Epithelial cell of proximal tubule (primary cell): ENCODE results near the gene RWDD2A. TPM values are rescaled to one million over a fixed set of nuclear protein-coding genes. Genes with fewer than 3 reads are reported as not detected.
"Not testable (repeated sequence)": the region's sequence is repeated elsewhere in the genome, so short reads cannot be mapped to it uniquely, and the experiment has no call there.

ENCODE experiments used
- DNase-seq: peaks from one replicate; pipeline ENCODE4 v3.0.0-alpha.2; 2011; ENCODE audit warnings: low read depth
- H3K4me3 ChIP-seq: 2 replicates; pipeline ENCODE4 v1.5.1; 2011; ENCODE audit warnings: low read depth, mild to moderate bottlenecking, low read length
- total RNA-seq: library from RNA; depleted of rRNA; stranded (reverse); fragments of >200 nt; gene quantifications from 2 replicates; pipeline ENCODE4 v1.2.3, GENCODE V29; 2015
- TF ChIP-seq, protein P1 (sequence below): conservative IDR thresholded peaks from 2 replicates; pipeline ENCODE4 v1.5.1; 2012; ENCODE audit warnings: low read depth, mild to moderate bottlenecking, low read length

RWDD2A gene
- total RNA-seq, 1 donor from 2014 or later = 2.8 TPM

- peak; percentile 75 for DNase-seq
- no peak overlapping the region for H3K4me3 ChIP-seq
Measured at GRCh38 chr6:83183082-83183828, 9.9 kb upstream of the RWDD2A start.

DNA sequence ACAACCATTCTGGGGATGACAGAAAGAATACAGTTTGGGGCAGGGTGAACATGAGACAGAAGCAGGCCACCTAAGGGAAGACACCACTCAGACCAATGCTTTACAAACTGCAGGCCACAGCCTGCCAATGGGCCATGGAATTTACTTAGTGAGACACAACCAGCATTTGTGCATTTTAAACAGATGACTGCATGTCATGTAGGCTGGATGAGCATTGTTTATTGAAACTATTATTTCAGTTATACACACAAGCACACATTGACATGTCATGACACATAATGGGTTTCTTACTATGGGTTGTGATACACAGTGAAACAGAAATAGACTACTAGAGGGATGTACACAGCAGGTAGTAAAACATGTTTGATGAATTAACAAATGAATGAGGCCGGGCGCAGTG lies 8.1 kb upstream of the RWDD2A start:
- TF ChIP-seq, protein P1, sequence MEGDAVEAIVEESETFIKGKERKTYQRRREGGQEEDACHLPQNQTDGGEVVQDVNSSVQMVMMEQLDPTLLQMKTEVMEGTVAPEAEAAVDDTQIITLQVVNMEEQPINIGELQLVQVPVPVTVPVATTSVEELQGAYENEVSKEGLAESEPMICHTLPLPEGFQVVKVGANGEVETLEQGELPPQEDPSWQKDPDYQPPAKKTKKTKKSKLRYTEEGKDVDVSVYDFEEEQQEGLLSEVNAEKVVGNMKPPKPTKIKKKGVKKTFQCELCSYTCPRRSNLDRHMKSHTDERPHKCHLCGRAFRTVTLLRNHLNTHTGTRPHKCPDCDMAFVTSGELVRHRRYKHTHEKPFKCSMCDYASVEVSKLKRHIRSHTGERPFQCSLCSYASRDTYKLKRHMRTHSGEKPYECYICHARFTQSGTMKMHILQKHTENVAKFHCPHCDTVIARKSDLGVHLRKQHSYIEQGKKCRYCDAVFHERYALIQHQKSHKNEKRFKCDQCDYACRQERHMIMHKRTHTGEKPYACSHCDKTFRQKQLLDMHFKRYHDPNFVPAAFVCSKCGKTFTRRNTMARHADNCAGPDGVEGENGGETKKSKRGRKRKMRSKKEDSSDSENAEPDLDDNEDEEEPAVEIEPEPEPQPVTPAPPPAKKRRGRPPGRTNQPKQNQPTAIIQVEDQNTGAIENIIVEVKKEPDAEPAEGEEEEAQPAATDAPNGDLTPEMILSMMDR = no peak
- no peak overlapping the region for H3K4me3 ChIP-seq
- no peak for DNase-seq

More at GRCh38 chr6:83183082-83183828, 9.9 kb upstream of the RWDD2A start:
- TF ChIP-seq, protein P1 = no peak

- H3K4me3 ChIP-seq = no peak overlapping the region
- no peak for DNase-seq
- TF ChIP-seq, protein P1 = no peak
Measured at GRCh38 chr6:83188501-83188900, 4.7 kb upstream of the RWDD2A start.

- no peak overlapping the region for H3K4me3 ChIP-seq
- TF ChIP-seq, protein P1 = no peak
- no peak for DNase-seq
Measured at GRCh38 chr6:83190626-83191025, 2.5 kb upstream of the RWDD2A start.

DNA sequence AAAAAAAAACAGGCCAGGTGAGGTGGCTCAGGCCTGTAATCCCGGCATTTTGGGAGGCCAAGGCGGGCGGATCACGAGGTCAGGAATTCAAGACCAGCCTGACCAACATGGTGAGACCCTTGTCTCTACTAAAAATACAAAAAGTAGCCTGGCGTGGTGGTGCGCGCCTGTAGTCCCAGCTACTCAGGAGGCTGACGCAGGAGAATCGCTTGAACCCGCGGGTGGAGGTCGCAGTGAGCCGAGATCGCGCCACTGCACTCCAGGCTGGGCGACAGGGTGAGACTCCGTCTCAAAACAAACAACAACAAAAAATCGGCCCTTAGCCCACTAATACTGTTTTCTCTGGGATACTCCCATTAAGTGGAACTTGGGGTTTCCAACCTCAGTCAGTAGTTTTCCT lies 1.2 kb upstream of the RWDD2A start:
- peak overlapping the region; percentile 83 for H3K4me3 ChIP-seq
- DNase-seq = not testable (repeated sequence)

DNA sequence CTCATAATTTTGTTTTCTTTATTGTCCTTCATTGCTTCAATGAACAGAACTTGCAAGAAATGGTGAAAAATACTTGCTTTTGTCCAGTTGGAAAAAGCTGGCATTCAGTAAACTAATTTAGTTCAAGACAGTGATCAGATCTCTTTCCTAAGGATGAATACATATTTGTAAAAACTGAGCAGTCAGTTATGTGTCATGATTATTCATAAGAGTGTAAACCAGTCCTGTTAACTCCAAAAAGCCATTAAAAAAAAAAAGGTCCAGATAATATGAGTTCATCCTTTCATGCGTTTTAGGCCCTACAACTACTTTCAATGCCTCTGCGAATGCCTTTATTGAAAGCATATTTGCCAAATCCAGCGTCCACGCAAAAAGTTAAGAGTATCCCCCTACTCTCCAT lies 701 bp upstream of the RWDD2A start:
- H3K4me3 ChIP-seq = peak overlapping the region; percentile 83
- TF ChIP-seq, protein P1 = no peak
- no peak for DNase-seq

GRCh38 chr6:83193747-83194566 lies 800 bp downstream of the RWDD2A start:
- no peak for DNase-seq
- peak overlapping the region; percentile 83 for H3K4me3 ChIP-seq
- TF ChIP-seq, protein P1 = no peak
